ENCODE results near the gene ZNF837.
A peak's percentile ranks its signal among the peaks of the same experiment; 100 is the strongest.
"Not testable (repeated sequence)": the region's sequence is repeated elsewhere in the genome, so short reads cannot be mapped to it uniquely, and the experiment has no call there.

Gene ZNF837

GRCh38 chr19:58350001-58350861 lies 30.6 kb downstream of the ZNF837 start:
- no peak for DNase-seq

- no peak for DNase-seq
Measured at GRCh38 chr19:58349590-58349989, 31.2 kb downstream of the ZNF837 start.

GRCh38 chr19:58348080-58348479 lies 32.8 kb downstream of the ZNF837 start:
- DNase-seq, result not testable (repeated sequence)

GRCh38 chr19:58346961-58347929 lies 33.6 kb downstream of the ZNF837 start:
- DNase-seq, result peak; percentile 91

- DNase-seq, result no peak
Measured at GRCh38 chr19:58345558-58345957, 35.3 kb downstream of the ZNF837 start.

- no peak for DNase-seq
Measured at GRCh38 chr19:58338825-58339558, 41.8 kb downstream of the ZNF837 start.

GRCh38 chr19:58338336-58338735 lies 42.5 kb downstream of the ZNF837 start:
- DNase-seq, result no peak

GRCh38 chr19:58336820-58337219 lies 44.0 kb downstream of the ZNF837 start:
- DNase-seq, result no peak

GRCh38 chr19:58336216-58336615 lies 44.6 kb downstream of the ZNF837 start:
- no peak for DNase-seq

- no peak for DNase-seq
Measured at GRCh38 chr19:58335630-58336029, 45.2 kb downstream of the ZNF837 start.

- no peak for DNase-seq
Measured at GRCh38 chr19:58334691-58335249, 46.1 kb downstream of the ZNF837 start.

- no peak for DNase-seq
Measured at GRCh38 chr19:58332697-58333096, 48.1 kb downstream of the ZNF837 start.

GRCh38 chr19:58330458-58330857 lies 50.4 kb downstream of the ZNF837 start:
- no peak for DNase-seq

- DNase-seq, result no peak
Measured at GRCh38 chr19:58328999-58329398, 51.8 kb downstream of the ZNF837 start.

GRCh38 chr19:58326914-58327726 lies 53.7 kb downstream of the ZNF837 start, which contains the start of gene ZSCAN22:
ZSCAN22 (plus strand) TSS chr19:58326994; CDS start chr19:58334803, 7,809 bp downstream.
- peak; percentile 99 for DNase-seq

GRCh38 chr19:58326501-58326913 lies 54.3 kb downstream of the ZNF837 start:
- peak; percentile 44 for DNase-seq

GRCh38 chr19:58325311-58326022 lies 55.4 kb downstream of the ZNF837 start:
- peak; percentile 82 for DNase-seq

GRCh38 chr19:58319241-58319640 lies 61.6 kb downstream of the ZNF837 start:
- no peak for DNase-seq

- no peak for DNase-seq
Measured at GRCh38 chr19:58318297-58318696, 62.5 kb downstream of the ZNF837 start.

Data from NCI-H69 (cell line).